B cell (primary cell): Measurements from ENCODE around the gene OXCT1. TPM values are rescaled to one million over a fixed set of nuclear protein-coding genes. Genes with fewer than 3 reads are reported as not detected.

Source experiments
- ATAC-seq: fragments of 200-7000 bp; cut with Tn5 transposase; one replicate; pipeline ENCODE4 v1.10.0; 2021; ENCODE audit warnings: low read depth, mild to moderate bottlenecking, moderate number of reproducible peaks, moderate library complexity
- CTCF ChIA-PET: fragments of 350-600 bp; sonication (Branson Sonifier 250); formaldehyde crosslinking; loops from one replicate; lab custom pipeline; 2021; ENCODE audit warnings: antibody characterized with exemption, inconsistent platforms; lab: Charles Lee
- POLR2A ChIA-PET: fragments of 350-600 bp; sonication (Branson Sonifier 250); formaldehyde crosslinking; loops from one replicate; lab custom pipeline; 2021; ENCODE audit warnings: antibody characterized with exemption; lab: Charles Lee
- DNase-seq: peaks from one replicate; pipeline ENCODE4 v3.0.0; 2013
- H2AFZ ChIP-seq: 2 replicates; pipeline ENCODE4 v1.6.1; 2012; ENCODE audit warnings: mild to moderate bottlenecking, low read depth, low read length; ENCODE audit not compliant: insufficient read depth, poor library complexity, severe bottlenecking
- H3K27ac ChIP-seq, 2 donors: 1 replicate in 1 of 2; 2 replicates in 1 of 2; pipeline ENCODE4 v1.5.1; 2012 to 2013; ENCODE audit warnings: low read length in 2 of 2, mild to moderate bottlenecking in 2 of 2, moderate library complexity in 1 of 2
- H3K27me3 ChIP-seq, 4 experiments: fragments of 200-600 bp in 1 of 4; sonication (generic) in 1 of 4; replicated peaks in 1 of 4; 1 replicate in 2 of 4; 2 replicates in 2 of 4; pipeline versions ENCODE4 v1.6.1 to v1.7.0; 2013 to 2016; ENCODE audit warnings: low read length in 3 of 4, mild to moderate bottlenecking in 2 of 4, mixed read lengths in 1 of 4, moderate library complexity in 1 of 4; ENCODE audit not compliant: insufficient read depth in 4 of 4, control insufficient read depth in 3 of 4; ENCODE audit errors: control extremely low read depth in 1 of 4
- H3K36me3 ChIP-seq, 2 experiments: replicated peaks in 1 of 2; 1 replicate in 1 of 2; 2 replicates in 1 of 2; pipeline versions ENCODE4 v1.6.1 to v1.7.1; 2013; ENCODE audit warnings: low read length in 1 of 2; ENCODE audit not compliant: insufficient read depth in 2 of 2, control insufficient read depth in 1 of 2; ENCODE audit errors: control extremely low read depth in 1 of 2, extremely low read depth in 1 of 2
- H3K4me1 ChIP-seq, 2 donors: fragments of 200-600 bp in 1 of 2; sonication (generic) in 1 of 2; 1 replicate in 1 of 2; 2 replicates in 1 of 2; pipeline versions ENCODE4 v1.5.1 to v1.6.1; 2013 to 2017; ENCODE audit warnings: low read length in 2 of 2; ENCODE audit not compliant: control insufficient read depth in 2 of 2, insufficient read depth in 2 of 2
- H3K4me2 ChIP-seq: replicated peaks from 2 replicates; pipeline ENCODE3; 2012; ENCODE audit warnings: mild to moderate bottlenecking, low read depth, low read length; ENCODE audit not compliant: poor library complexity, severe bottlenecking
- H3K4me3 ChIP-seq, 5 experiments: fragments of 200-600 bp in 1 of 5; sonication (generic) in 1 of 5; 1 replicate in 3 of 5; 2 replicates in 2 of 5; pipeline versions ENCODE4 v1.5.1 to v1.7.0; 2011 to 2016; ENCODE audit warnings: low read length in 4 of 5, mild to moderate bottlenecking in 4 of 5, low read depth in 2 of 5, control low read depth in 1 of 5, moderate library complexity in 1 of 5; ENCODE audit not compliant: insufficient read depth in 1 of 5; ENCODE audit errors: control extremely low read depth in 1 of 5, extremely low read depth in 1 of 5
- H3K79me2 ChIP-seq: fragments of 200-600 bp; sonication (generic); one replicate; pipeline ENCODE4 v1.6.0; 2016; ENCODE audit warnings: low read length; ENCODE audit not compliant: control insufficient read depth, insufficient read depth
- H3K9ac ChIP-seq: fragments of 200-600 bp; sonication (generic); 2 replicates; pipeline ENCODE4 v1.6.1; 2017; ENCODE audit warnings: mild to moderate bottlenecking, low read length, moderate library complexity
- H3K9me3 ChIP-seq, 3 donors: one replicate each; pipeline versions ENCODE4 v1.6.1 to v1.7.1; 2013; ENCODE audit warnings: low read length in 2 of 3; ENCODE audit not compliant: control insufficient read depth in 2 of 3, insufficient read depth in 1 of 3; ENCODE audit errors: control extremely low read depth in 1 of 3
- H4K20me1 ChIP-seq: 2 replicates; pipeline ENCODE4 v1.6.0; 2012; ENCODE audit warnings: mild to moderate bottlenecking, low read length; ENCODE audit not compliant: insufficient read depth, control insufficient read depth, poor library complexity, severe bottlenecking
- H3K27ac Mint-ChIP-seq: one replicate; pipeline ENCODE4 v1.8.0; 2021; ENCODE audit warnings: mixed read lengths
- H3K27me3 Mint-ChIP-seq: one replicate; pipeline ENCODE4 v1.8.0; 2021; ENCODE audit warnings: mixed read lengths
- H3K4me1 Mint-ChIP-seq: one replicate; pipeline ENCODE4 v1.8.0; 2021; ENCODE audit warnings: mixed read lengths
- H3K4me3 Mint-ChIP-seq: one replicate; pipeline ENCODE4 v1.8.0; 2021; ENCODE audit warnings: mixed read lengths
- H3K9me3 Mint-ChIP-seq: one replicate; pipeline ENCODE4 v1.8.0; 2022; ENCODE audit warnings: mixed read lengths; ENCODE audit not compliant: insufficient read depth
- EZH2 ChIP-seq: IDR thresholded peaks from 2 replicates; pipeline ENCODE4 v1.6.1; 2012; ENCODE audit warnings: borderline replicate concordance, low read depth, mild to moderate bottlenecking, moderate library complexity, low read length; ENCODE audit not compliant: insufficient read depth, poor library complexity, severe bottlenecking
- WGBS: methylation state at CpG from one replicate; pipeline ENCODE4 v1.1.5; 2013; ENCODE audit warnings: missing lambda C conversion rate; ENCODE audit not compliant: insufficient coverage; 5-methylcytosine and 5-hydroxymethylcytosine counted together
- intact Hi-C: fragments of 100-400 bp; cut with micrococcal nuclease; formaldehyde crosslinking; loops from one replicate; pipeline ENCODE4 v1.10.0; 2022
- polyA plus RNA-seq: library from polyadenylated mRNA; depleted of rRNA; stranded (reverse); fragments of >200 nt; gene quantifications from 2 replicates; pipeline ENCODE4 v1.2.3, GENCODE V29; 2012
- total RNA-seq, 2 donors: library from RNA; stranded (reverse); fragments of 120-200 nt in 1 of 2; gene quantifications; 1 replicate in 1 of 2; 2 replicates in 1 of 2; pipeline versions ENCODE4 v1.2.3 to v1.2.4, GENCODE V29; 2013 to 2022
- TF ChIP-seq, protein P1 (sequence below): fragments of 200-600 bp; IDR thresholded peaks from one replicate; pipeline ENCODE4 v1.8.0; 2022; ENCODE audit warnings: antibody characterized with exemption, mild to moderate bottlenecking

Gene OXCT1
- total and polyA plus RNA-seq, 2 donors (not counting 1 experiment from before 2014, with no cell fraction given) = 11.0 to 35.6 TPM

GRCh38 chr5:41878173-41878572 lies 7.9 kb upstream of the OXCT1 start:
- Mint-ChIP-seq H3K4me3 (no peak overlapping the region), H3K4me1 (no peaks in the 10 kb centered on the region), H3K27ac (no peak overlapping the region), H3K9me3 (no peaks in the 10 kb centered on the region), H3K27me3 (peaks cover 37% of the 10 kb centered on the region)
- POLR2A ChIA-PET = no interaction called here
- no peaks in the 10 kb centered on the region for H3K4me1 ChIP-seq
- no peak overlapping the region for H3K27ac ChIP-seq
- no peaks in the 10 kb centered on the region for H3K9me3 ChIP-seq
- no peak for DNase-seq
- H3K4me3 ChIP-seq = no peak overlapping the region
- ATAC-seq = no peak
- no peaks in the 10 kb centered on the region for H3K36me3 ChIP-seq
- no peak for TF ChIP-seq EZH2
- TF ChIP-seq, protein P1, sequence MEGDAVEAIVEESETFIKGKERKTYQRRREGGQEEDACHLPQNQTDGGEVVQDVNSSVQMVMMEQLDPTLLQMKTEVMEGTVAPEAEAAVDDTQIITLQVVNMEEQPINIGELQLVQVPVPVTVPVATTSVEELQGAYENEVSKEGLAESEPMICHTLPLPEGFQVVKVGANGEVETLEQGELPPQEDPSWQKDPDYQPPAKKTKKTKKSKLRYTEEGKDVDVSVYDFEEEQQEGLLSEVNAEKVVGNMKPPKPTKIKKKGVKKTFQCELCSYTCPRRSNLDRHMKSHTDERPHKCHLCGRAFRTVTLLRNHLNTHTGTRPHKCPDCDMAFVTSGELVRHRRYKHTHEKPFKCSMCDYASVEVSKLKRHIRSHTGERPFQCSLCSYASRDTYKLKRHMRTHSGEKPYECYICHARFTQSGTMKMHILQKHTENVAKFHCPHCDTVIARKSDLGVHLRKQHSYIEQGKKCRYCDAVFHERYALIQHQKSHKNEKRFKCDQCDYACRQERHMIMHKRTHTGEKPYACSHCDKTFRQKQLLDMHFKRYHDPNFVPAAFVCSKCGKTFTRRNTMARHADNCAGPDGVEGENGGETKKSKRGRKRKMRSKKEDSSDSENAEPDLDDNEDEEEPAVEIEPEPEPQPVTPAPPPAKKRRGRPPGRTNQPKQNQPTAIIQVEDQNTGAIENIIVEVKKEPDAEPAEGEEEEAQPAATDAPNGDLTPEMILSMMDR = no peak
- WGBS = 33% methylated on average over 1 of the region's 2 CpGs
- peaks cover 0 to 10% (median 1%) of the 10 kb centered on the region in 4 experiments for H3K27me3 ChIP-seq
- CTCF ChIA-PET = no interaction called here
- no peak overlapping the region for H3K9ac ChIP-seq
- no peak overlapping the region for H3K4me2 ChIP-seq
- H4K20me1 ChIP-seq = no peaks in the 10 kb centered on the region
- H3K79me2 ChIP-seq = no peaks in the 10 kb centered on the region
- intact Hi-C loops = loop anchor here (10.0 kb wide), 1 partner anchor 1247 kb away; the partner anchor contains the start of gene ZNF131
- H2AFZ ChIP-seq = no peak overlapping the region

- Mint-ChIP-seq H3K4me1 (no peaks in the 10 kb centered on the region), H3K27ac (no peak overlapping the region), H3K4me3 (no peak overlapping the region), H3K27me3 (peaks cover 33% of the 10 kb centered on the region), H3K9me3 (no peaks in the 10 kb centered on the region)
- Histone ChIP-seq H3K4me3 (no peak overlapping the region), H3K4me2 (no peak overlapping the region), H2AFZ (no peak overlapping the region), H3K36me3 (no peaks in the 10 kb centered on the region), H3K4me1 (no peaks in the 10 kb centered on the region), H3K9ac (no peak overlapping the region), H3K79me2 (no peaks in the 10 kb centered on the region), H3K9me3 (no peaks in the 10 kb centered on the region), H4K20me1 (no peaks in the 10 kb centered on the region), H3K27me3 (peaks cover 0 to 8% (median 1%) of the 10 kb centered on the region in 4 experiments), H3K27ac (no peak overlapping the region)
- intact Hi-C loops = loop anchor here (10.0 kb wide), 1 partner anchor 1247 kb away; the partner anchor contains the start of gene ZNF131
- ChIA-PET CTCF (interaction anchor here (1.1 kb wide), 1 partner anchor 179 kb away, joined by 3 read pairs; no protein-coding TSS in a partner anchor), POLR2A (no interaction called here)
- TF ChIP-seq, protein P1 = no peak
- no peak for TF ChIP-seq EZH2
- DNase-seq (no peak), ATAC-seq (no peak)
- WGBS = 100% methylated on average over 1 of the region's 1 CpG
Measured at GRCh38 chr5:41877408-41877807, 7.2 kb upstream of the OXCT1 start.
